Adrenal gland (tissue), 5 donors: ENCODE data around the gene FANCI.

ENCODE experiments used
- POLR2A ChIP-seq, 2 donors: fragments of 450-650 bp; IDR thresholded peaks; one replicate each; pipeline ENCODE4 v1.6.1; 2017; ENCODE audit warnings: antibody characterized with exemption in 2 of 2, mild to moderate bottlenecking in 2 of 2, moderate library complexity in 1 of 2
- TF ChIP-seq, protein P1 (sequence below), 6 experiments: fragments of 450-650 bp in 4 of 6; fragments of 200-600 bp in 2 of 6; sonication (generic) in 1 of 6; IDR thresholded peaks; 1 replicate in 5 of 6; 2 replicates in 1 of 6; pipeline versions ENCODE4 v1.5.1 to v1.8.0; 2016 to 2021; ENCODE audit warnings: antibody characterized with exemption in 6 of 6, mild to moderate bottlenecking in 2 of 6, moderate library complexity in 1 of 6
- donor health status: DM: no; HTN: no; CAD: no.

DNA sequence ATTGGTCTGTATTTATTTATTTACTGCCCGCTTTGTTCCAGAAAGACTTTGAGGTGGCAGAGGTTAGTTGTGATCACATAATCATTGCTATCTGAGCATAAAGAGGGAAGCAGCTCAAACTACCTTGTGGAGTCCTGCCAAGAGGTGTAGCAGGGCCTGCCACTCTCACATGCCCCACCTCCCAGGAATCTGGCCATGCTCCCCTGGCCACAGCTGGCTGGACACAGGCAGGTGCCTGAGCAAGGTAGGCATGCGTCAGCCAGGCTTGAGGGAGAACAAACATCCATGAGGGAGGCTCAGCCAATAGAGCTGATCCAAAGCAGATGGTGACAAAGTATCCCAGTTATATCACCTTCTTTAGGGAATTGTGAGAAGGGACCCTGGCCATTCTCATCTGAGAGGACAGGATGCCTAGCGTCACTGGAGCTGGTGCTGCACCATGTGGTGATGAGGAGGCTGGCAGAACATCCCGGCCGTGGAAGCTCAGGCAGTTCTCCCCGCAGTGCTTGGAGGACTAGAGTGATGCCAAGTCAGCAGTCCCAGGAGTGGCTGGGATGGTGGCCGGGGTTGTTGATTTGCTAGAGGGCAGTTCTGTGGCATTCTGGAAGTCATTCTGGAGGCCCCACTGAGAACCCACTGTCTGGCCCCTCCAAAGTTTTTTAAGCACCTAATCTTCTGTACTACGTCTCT is 97.7 kb downstream of the FANCI start:
- TF ChIP-seq, protein P1, sequence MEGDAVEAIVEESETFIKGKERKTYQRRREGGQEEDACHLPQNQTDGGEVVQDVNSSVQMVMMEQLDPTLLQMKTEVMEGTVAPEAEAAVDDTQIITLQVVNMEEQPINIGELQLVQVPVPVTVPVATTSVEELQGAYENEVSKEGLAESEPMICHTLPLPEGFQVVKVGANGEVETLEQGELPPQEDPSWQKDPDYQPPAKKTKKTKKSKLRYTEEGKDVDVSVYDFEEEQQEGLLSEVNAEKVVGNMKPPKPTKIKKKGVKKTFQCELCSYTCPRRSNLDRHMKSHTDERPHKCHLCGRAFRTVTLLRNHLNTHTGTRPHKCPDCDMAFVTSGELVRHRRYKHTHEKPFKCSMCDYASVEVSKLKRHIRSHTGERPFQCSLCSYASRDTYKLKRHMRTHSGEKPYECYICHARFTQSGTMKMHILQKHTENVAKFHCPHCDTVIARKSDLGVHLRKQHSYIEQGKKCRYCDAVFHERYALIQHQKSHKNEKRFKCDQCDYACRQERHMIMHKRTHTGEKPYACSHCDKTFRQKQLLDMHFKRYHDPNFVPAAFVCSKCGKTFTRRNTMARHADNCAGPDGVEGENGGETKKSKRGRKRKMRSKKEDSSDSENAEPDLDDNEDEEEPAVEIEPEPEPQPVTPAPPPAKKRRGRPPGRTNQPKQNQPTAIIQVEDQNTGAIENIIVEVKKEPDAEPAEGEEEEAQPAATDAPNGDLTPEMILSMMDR (IDR thresholded peaks at IDR 0.05), result no peak
- TF ChIP-seq POLR2A (IDR thresholded peaks at IDR 0.05), result no peak
